B cell (primary cell): Measurements from ENCODE around the gene PHF21A. TPM values are rescaled to one million over a fixed set of nuclear protein-coding genes. Genes with fewer than 3 reads are reported as not detected.

ENCODE experiments used
- ATAC-seq: fragments of 200-7000 bp; cut with Tn5 transposase; one replicate; pipeline ENCODE4 v1.10.0; 2021; ENCODE audit warnings: low read depth, mild to moderate bottlenecking, moderate number of reproducible peaks, moderate library complexity
- CTCF ChIA-PET: fragments of 350-600 bp; sonication (Branson Sonifier 250); formaldehyde crosslinking; loops from one replicate; lab custom pipeline; 2021; ENCODE audit warnings: antibody characterized with exemption, inconsistent platforms; lab: Charles Lee
- POLR2A ChIA-PET: fragments of 350-600 bp; sonication (Branson Sonifier 250); formaldehyde crosslinking; loops from one replicate; lab custom pipeline; 2021; ENCODE audit warnings: antibody characterized with exemption; lab: Charles Lee
- DNase-seq: peaks from one replicate; pipeline ENCODE4 v3.0.0; 2013
- H2AFZ ChIP-seq: 2 replicates; pipeline ENCODE4 v1.6.1; 2012; ENCODE audit warnings: mild to moderate bottlenecking, low read depth, low read length; ENCODE audit not compliant: insufficient read depth, poor library complexity, severe bottlenecking
- H3K27ac ChIP-seq, 2 donors: 1 replicate in 1 of 2; 2 replicates in 1 of 2; pipeline ENCODE4 v1.5.1; 2012 to 2013; ENCODE audit warnings: low read length in 2 of 2, mild to moderate bottlenecking in 2 of 2, moderate library complexity in 1 of 2
- H3K27me3 ChIP-seq, 4 experiments: fragments of 200-600 bp in 1 of 4; sonication (generic) in 1 of 4; replicated peaks in 1 of 4; 1 replicate in 2 of 4; 2 replicates in 2 of 4; pipeline versions ENCODE4 v1.6.1 to v1.7.0; 2013 to 2016; ENCODE audit warnings: low read length in 3 of 4, mild to moderate bottlenecking in 2 of 4, mixed read lengths in 1 of 4, moderate library complexity in 1 of 4; ENCODE audit not compliant: insufficient read depth in 4 of 4, control insufficient read depth in 3 of 4; ENCODE audit errors: control extremely low read depth in 1 of 4
- H3K36me3 ChIP-seq, 2 experiments: replicated peaks in 1 of 2; 1 replicate in 1 of 2; 2 replicates in 1 of 2; pipeline versions ENCODE4 v1.6.1 to v1.7.1; 2013; ENCODE audit warnings: low read length in 1 of 2; ENCODE audit not compliant: insufficient read depth in 2 of 2, control insufficient read depth in 1 of 2; ENCODE audit errors: control extremely low read depth in 1 of 2, extremely low read depth in 1 of 2
- H3K4me1 ChIP-seq, 2 donors: fragments of 200-600 bp in 1 of 2; sonication (generic) in 1 of 2; 1 replicate in 1 of 2; 2 replicates in 1 of 2; pipeline versions ENCODE4 v1.5.1 to v1.6.1; 2013 to 2017; ENCODE audit warnings: low read length in 2 of 2; ENCODE audit not compliant: control insufficient read depth in 2 of 2, insufficient read depth in 2 of 2
- H3K4me2 ChIP-seq: replicated peaks from 2 replicates; pipeline ENCODE3; 2012; ENCODE audit warnings: mild to moderate bottlenecking, low read depth, low read length; ENCODE audit not compliant: poor library complexity, severe bottlenecking
- H3K4me3 ChIP-seq, 5 experiments: fragments of 200-600 bp in 1 of 5; sonication (generic) in 1 of 5; 1 replicate in 3 of 5; 2 replicates in 2 of 5; pipeline versions ENCODE4 v1.5.1 to v1.7.0; 2011 to 2016; ENCODE audit warnings: low read length in 4 of 5, mild to moderate bottlenecking in 4 of 5, low read depth in 2 of 5, control low read depth in 1 of 5, moderate library complexity in 1 of 5; ENCODE audit not compliant: insufficient read depth in 1 of 5; ENCODE audit errors: control extremely low read depth in 1 of 5, extremely low read depth in 1 of 5
- H3K79me2 ChIP-seq: fragments of 200-600 bp; sonication (generic); one replicate; pipeline ENCODE4 v1.6.0; 2016; ENCODE audit warnings: low read length; ENCODE audit not compliant: control insufficient read depth, insufficient read depth
- H3K9ac ChIP-seq: fragments of 200-600 bp; sonication (generic); 2 replicates; pipeline ENCODE4 v1.6.1; 2017; ENCODE audit warnings: mild to moderate bottlenecking, low read length, moderate library complexity
- H3K9me3 ChIP-seq, 3 donors: one replicate each; pipeline versions ENCODE4 v1.6.1 to v1.7.1; 2013; ENCODE audit warnings: low read length in 2 of 3; ENCODE audit not compliant: control insufficient read depth in 2 of 3, insufficient read depth in 1 of 3; ENCODE audit errors: control extremely low read depth in 1 of 3
- H4K20me1 ChIP-seq: 2 replicates; pipeline ENCODE4 v1.6.0; 2012; ENCODE audit warnings: mild to moderate bottlenecking, low read length; ENCODE audit not compliant: insufficient read depth, control insufficient read depth, poor library complexity, severe bottlenecking
- H3K27ac Mint-ChIP-seq: one replicate; pipeline ENCODE4 v1.8.0; 2021; ENCODE audit warnings: mixed read lengths
- H3K27me3 Mint-ChIP-seq: one replicate; pipeline ENCODE4 v1.8.0; 2021; ENCODE audit warnings: mixed read lengths
- H3K4me1 Mint-ChIP-seq: one replicate; pipeline ENCODE4 v1.8.0; 2021; ENCODE audit warnings: mixed read lengths
- H3K4me3 Mint-ChIP-seq: one replicate; pipeline ENCODE4 v1.8.0; 2021; ENCODE audit warnings: mixed read lengths
- H3K9me3 Mint-ChIP-seq: one replicate; pipeline ENCODE4 v1.8.0; 2022; ENCODE audit warnings: mixed read lengths; ENCODE audit not compliant: insufficient read depth
- CTCF ChIP-seq: fragments of 200-600 bp; IDR thresholded peaks from one replicate; pipeline ENCODE4 v1.8.0; 2022; ENCODE audit warnings: antibody characterized with exemption, mild to moderate bottlenecking
- EZH2 ChIP-seq: IDR thresholded peaks from 2 replicates; pipeline ENCODE4 v1.6.1; 2012; ENCODE audit warnings: borderline replicate concordance, low read depth, mild to moderate bottlenecking, moderate library complexity, low read length; ENCODE audit not compliant: insufficient read depth, poor library complexity, severe bottlenecking
- WGBS: methylation state at CpG from one replicate; pipeline ENCODE4 v1.1.5; 2013; ENCODE audit warnings: missing lambda C conversion rate; ENCODE audit not compliant: insufficient coverage; 5-methylcytosine and 5-hydroxymethylcytosine counted together
- intact Hi-C: fragments of 100-400 bp; cut with micrococcal nuclease; formaldehyde crosslinking; loops from one replicate; pipeline ENCODE4 v1.10.0; 2022
- polyA plus RNA-seq: library from polyadenylated mRNA; depleted of rRNA; stranded (reverse); fragments of >200 nt; gene quantifications from 2 replicates; pipeline ENCODE4 v1.2.3, GENCODE V29; 2012
- total RNA-seq, 2 donors: library from RNA; stranded (reverse); fragments of 120-200 nt in 1 of 2; gene quantifications; 1 replicate in 1 of 2; 2 replicates in 1 of 2; pipeline versions ENCODE4 v1.2.3 to v1.2.4, GENCODE V29; 2013 to 2022

The PHF21A gene
- total and polyA plus RNA-seq, 2 donors (not counting 1 experiment from before 2014, with no cell fraction given): 41.9 to 103 TPM

- Histone ChIP-seq H3K27me3 (no peaks in the 10 kb centered on the region), H3K27ac (peak overlapping the region; percentile 88 to 95), H4K20me1 (peaks cover 40% of the 10 kb centered on the region), H3K4me1 (peaks cover 45 to 67% of the 10 kb centered on the region in 2 donors), H2AFZ (peak overlapping the region; percentile 80), H3K36me3 (peaks cover 2 to 17% of the 10 kb centered on the region in 2 experiments), H3K4me3 (peak overlapping the region; percentile 86 to 99 (median 90)), H3K4me2 (peak overlapping the region; percentile 98), H3K79me2 (peaks cover 60% of the 10 kb centered on the region), H3K9ac (peak overlapping the region; percentile 97), H3K9me3 (no peaks in the 10 kb centered on the region)
- intact Hi-C loops: loop anchor here (1.0 to 10.0 kb wide), 10 partner anchors 11 to 1354 kb away; partner anchors contain the start of genes ATG13, CD82, CRY2 and DGKZ
- POLR2A ChIA-PET: interaction anchor here (9.1 kb wide), 1 partner anchor 15 kb away, joined by 162 read pairs; no protein-coding TSS in a partner anchor
- TF ChIP-seq CTCF (no peak), EZH2 (no peak)
- ATAC-seq (no peak), DNase-seq (no peak)
- Mint-ChIP-seq H3K27ac (peak overlapping the region; percentile 94), H3K4me1 (peaks cover 72% of the 10 kb centered on the region), H3K9me3 (no peaks in the 10 kb centered on the region), H3K4me3 (peak overlapping the region; percentile 92), H3K27me3 (no peaks in the 10 kb centered on the region)
- 62% methylated on average over 4 of the region's 7 CpGs for WGBS
- CTCF ChIA-PET: interaction anchor here (0.9 to 9.6 kb wide), 6 partner anchors 8 to 147 kb away, joined by 3 to 98 read pairs (median 5); partner anchors contain the start of gene CRY2
These were observed 202.1 kb downstream of the PHF21A start for GRCh38 chr11:45918962-45919675.
